HCT116 (cell line): ENCODE data around the gene TGFBR3. TPM values are rescaled to one million over a fixed set of nuclear protein-coding genes. Genes with fewer than 3 reads are reported as not detected.

Experiments used
- ATAC-seq: fragments of 200-7000 bp; cut with Tn5 transposase; 2 replicates; pipeline ENCODE4 v1.9.1; 2020; ENCODE audit warnings: mild to moderate bottlenecking, moderate library complexity
- BruUV-seq: library from RNA; stranded (reverse); fragments of 400-500 nt; replicated peaks from 2 replicates; lab custom pipeline; 2021; lab: Mats Ljungman, UMichigan
- CTCF ChIA-PET: fragments of 300-600 bp; sonication (Branson Sonifier 250); formaldehyde crosslinking; loops from one replicate; lab custom pipeline; 2021; ENCODE audit warnings: antibody characterized with exemption; lab: Charles Lee
- POLR2A ChIA-PET: fragments of 300-600, 350-600 bp; sonication (Branson Sonifier 250); formaldehyde crosslinking; loops from one replicate; lab custom pipeline; 2021; ENCODE audit warnings: antibody characterized with exemption; lab: Charles Lee
- RAD21 ChIA-PET, 2 experiments: fragments of 300-600 bp; sonication (Branson Sonifier 250); formaldehyde crosslinking; loops; one replicate each; lab custom pipeline; 2023; ENCODE audit warnings: low total read pairs in 2 of 2; ENCODE audit not compliant: uncharacterized antibody in 2 of 2, unreplicated experiment in 2 of 2, low non-redundant PET in 1 of 2; lab: Charles Lee
- DNase-seq: peaks from one replicate; pipeline ENCODE4 v3.0.0-alpha.2; 2010; ENCODE audit warnings: low read depth, low spot score
- H2AFZ ChIP-seq: fragments of 200-600 bp; shearing (Covaris generic), sonication (generic); 2 replicates; pipeline ENCODE4 v1.6.1; 2017; ENCODE audit warnings: low read depth, mixed run types, mixed read lengths, antibody characterized with exemption, low read length; ENCODE audit not compliant: poor library complexity, severe bottlenecking
- H3K27ac ChIP-seq: 2 replicates; pipeline ENCODE4 v1.5.1; 2012; ENCODE audit warnings: low read depth, low read length
- H3K27me3 ChIP-seq: fragments of 200-600 bp; sonication (generic); 2 replicates; pipeline ENCODE4 v1.6.1; 2016; ENCODE audit warnings: mixed run types, low read length, mixed read lengths; ENCODE audit not compliant: insufficient read depth
- H3K36me3 ChIP-seq, 2 experiments: fragments of 200-500 bp in 1 of 2; fragments of 200-600 bp in 1 of 2; sonication (Bioruptor generic) in 1 of 2; sonication (generic) in 1 of 2; 2 replicates each; pipeline versions ENCODE4 v1.5.1 to v1.6.1; 2014 to 2016; ENCODE audit warnings: low read length in 2 of 2, inconsistent platforms in 1 of 2, mixed read lengths in 1 of 2, mixed run types in 1 of 2; ENCODE audit not compliant: insufficient read depth in 2 of 2, control insufficient read depth in 1 of 2
- H3K4me1 ChIP-seq, 2 experiments: fragments of 200-600 bp in 1 of 2; sonication (generic) in 1 of 2; 2 replicates each; pipeline versions ENCODE4 v1.5.1 to v1.6.1; 2012 to 2017; ENCODE audit warnings: low read length in 2 of 2, inconsistent platforms in 1 of 2, mild to moderate bottlenecking in 1 of 2, mixed read lengths in 1 of 2, mixed run types in 1 of 2, moderate library complexity in 1 of 2; ENCODE audit not compliant: insufficient read depth in 2 of 2, control insufficient read depth in 1 of 2
- H3K4me2 ChIP-seq: fragments of 200-600 bp; sonication (generic); 2 replicates; pipeline ENCODE4 v1.6.1; 2017; ENCODE audit warnings: mixed run types, low read length, mixed read lengths
- H3K4me3 ChIP-seq, 2 experiments: fragments of 200-600 bp in 1 of 2; sonication (generic) in 1 of 2; replicated peaks in 1 of 2; 2 replicates each; pipeline ENCODE4 v1.5.1; 2011 to 2016; ENCODE audit warnings: low read length in 2 of 2, control low read depth in 1 of 2, low read depth in 1 of 2, mild to moderate bottlenecking in 1 of 2, mixed read lengths in 1 of 2, mixed run types in 1 of 2
- H3K79me2 ChIP-seq: fragments of 200-600 bp; sonication (generic); 2 replicates; pipeline ENCODE4 v1.6.1; 2017; ENCODE audit warnings: mild to moderate bottlenecking, mixed run types, low read length, moderate library complexity, mixed read lengths; ENCODE audit not compliant: insufficient read depth
- H3K9ac ChIP-seq: fragments of 200-600 bp; sonication (generic); 2 replicates; pipeline ENCODE4 v1.6.1; 2016; ENCODE audit warnings: low read length, mixed read lengths
- H3K9me2 ChIP-seq: fragments of 200-600 bp; sonication (generic), shearing (Covaris generic); 2 replicates; pipeline ENCODE4 v1.6.1; 2017; ENCODE audit warnings: mixed run types, mild to moderate bottlenecking, moderate library complexity; ENCODE audit not compliant: insufficient read depth
- H3K9me3 ChIP-seq, 2 experiments: fragments of 200-500 bp in 1 of 2; fragments of 200-600 bp in 1 of 2; sonication (Bioruptor generic) in 1 of 2; sonication (generic) in 1 of 2; 2 replicates each; pipeline ENCODE4 v1.6.1; 2014 to 2017; ENCODE audit warnings: low read length in 2 of 2, mixed read lengths in 2 of 2, inconsistent platforms in 1 of 2, low read depth in 1 of 2, mild to moderate bottlenecking in 1 of 2, mixed run types in 1 of 2, moderate library complexity in 1 of 2; ENCODE audit not compliant: control insufficient read depth in 1 of 2, insufficient read depth in 1 of 2
- H4K20me1 ChIP-seq: fragments of 200-600 bp; sonication (generic), shearing (Covaris generic); 2 replicates; pipeline ENCODE4 v1.6.1; 2017; ENCODE audit warnings: mixed run types, mild to moderate bottlenecking, moderate library complexity; ENCODE audit not compliant: insufficient read depth
- CBX3 ChIP-seq: IDR thresholded peaks from 2 replicates; pipeline ENCODE4 v1.6.1; 2012; ENCODE audit warnings: low read depth
- CEBPB ChIP-seq: IDR thresholded peaks from 2 replicates; pipeline ENCODE4 v1.6.1; 2012; ENCODE audit warnings: low read depth
- EGR1 ChIP-seq: IDR thresholded peaks from 2 replicates; pipeline ENCODE4 v1.6.1; 2012; ENCODE audit warnings: low read depth
- ELF1 ChIP-seq: IDR thresholded peaks from 2 replicates; pipeline ENCODE4 v1.6.1; 2012; ENCODE audit warnings: low read depth, borderline replicate concordance
- FOSL1 ChIP-seq: IDR thresholded peaks from 2 replicates; pipeline ENCODE4 v1.6.1; 2012; ENCODE audit warnings: low read depth
- JUND ChIP-seq: IDR thresholded peaks from 2 replicates; pipeline ENCODE4 v1.6.1; 2012
- POLR2A ChIP-seq: IDR thresholded peaks from 2 replicates; pipeline ENCODE4 v1.7.0; 2011; ENCODE audit warnings: borderline replicate concordance; ENCODE audit not compliant: insufficient read depth, insufficient read length; ENCODE audit errors: extremely low read depth
- POLR2AphosphoS5 ChIP-seq: IDR thresholded peaks from 2 replicates; pipeline ENCODE4 v1.6.1; 2011; ENCODE audit warnings: mild to moderate bottlenecking, low read depth, low read length, moderate library complexity
- SIN3A ChIP-seq: IDR thresholded peaks from 2 replicates; pipeline ENCODE4 v1.6.1; 2012; ENCODE audit warnings: low read depth
- SRF ChIP-seq: IDR thresholded peaks from 2 replicates; pipeline ENCODE4 v1.6.1; 2012; ENCODE audit warnings: low read depth
- TCF7L2 ChIP-seq: IDR thresholded peaks from 2 replicates; pipeline ENCODE4 v1.7.0; 2011; ENCODE audit warnings: borderline replicate concordance, inconsistent platforms; ENCODE audit not compliant: insufficient read depth, insufficient read length; ENCODE audit errors: extremely low read depth
- YY1 ChIP-seq: IDR thresholded peaks from 2 replicates; pipeline ENCODE4 v1.6.1; 2011; ENCODE audit warnings: low read length, low read depth, moderate library complexity, mild to moderate bottlenecking; ENCODE audit not compliant: insufficient replicate concordance; ENCODE audit errors: extremely low read depth
- ZFX ChIP-seq: fragments of 450-650 bp; IDR thresholded peaks from 2 replicates; pipeline ENCODE4 v1.6.1; 2017
- ZNF274 ChIP-seq: fragments of 200-500 bp; sonication (Bioruptor generic); IDR thresholded peaks from 2 replicates; pipeline ENCODE4 v1.6.1; 2014; ENCODE audit warnings: mild to moderate bottlenecking, low read depth, low read length, inconsistent platforms
- intact Hi-C: fragments of 100-400 bp; cut with micrococcal nuclease; formaldehyde crosslinking; loops from 2 replicates; pipeline ENCODE4 v1.10.0; 2022
- total RNA-seq: library from RNA; stranded (reverse); gene quantifications from one replicate; pipeline ENCODE4 v1.2.1, GENCODE V29; 2021; ENCODE audit not compliant: unreplicated experiment
- TF ChIP-seq, protein P1 (sequence below): IDR thresholded peaks from 2 replicates; pipeline ENCODE4 v1.6.1; 2012
- TF ChIP-seq, protein P2 (sequence below), 3 experiments: fragments of 200-600 bp in 1 of 3; sonication (generic) in 1 of 3; IDR thresholded peaks in 2 of 3; conservative IDR thresholded peaks in 1 of 3; 2 replicates each; pipeline ENCODE4 v1.5.1; 2012 to 2017; ENCODE audit warnings: low read depth in 2 of 3, low read length in 2 of 3, antibody characterized with exemption in 1 of 3, borderline replicate concordance in 1 of 3, control low read depth in 1 of 3, mild to moderate bottlenecking in 1 of 3, mixed read lengths in 1 of 3, mixed run types in 1 of 3, moderate library complexity in 1 of 3; ENCODE audit not compliant: insufficient read depth in 1 of 3

The TGFBR3 gene
- total RNA-seq, 1 experiment from 2014 or later, result 7.1 TPM

DNA sequence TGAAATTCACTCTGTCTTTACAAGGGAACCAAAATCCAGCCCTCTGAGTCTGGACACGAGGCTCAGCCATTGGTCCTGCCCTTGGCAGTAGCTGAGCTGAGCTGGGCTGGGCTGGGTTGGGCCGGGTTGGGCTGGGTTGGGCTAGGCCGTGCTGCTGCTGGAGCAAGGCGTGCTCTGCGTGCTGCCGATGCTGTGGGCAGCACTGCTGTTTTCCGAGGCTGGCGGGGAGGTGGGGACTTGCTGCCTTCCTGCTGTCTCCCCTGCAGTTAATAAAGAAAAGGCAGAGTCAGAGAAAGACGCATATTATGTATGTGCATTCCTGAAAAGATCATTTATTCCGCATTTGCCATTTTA, 202.4 kb downstream of the TGFBR3 start:
- Histone ChIP-seq H3K27ac (no peak overlapping the region), H3K9me2 (no peaks in the 10 kb centered on the region), H3K79me2 (no peaks in the 10 kb centered on the region), H3K4me1 (no peaks in the 10 kb centered on the region), H2AFZ (no peak overlapping the region), H4K20me1 (no peaks in the 10 kb centered on the region), H3K9me3 (no peaks in the 10 kb centered on the region), H3K36me3 (no peaks in the 10 kb centered on the region), H3K4me3 (no peak overlapping the region), H3K9ac (no peak overlapping the region), H3K4me2 (no peak overlapping the region), H3K27me3 (no peaks in the 10 kb centered on the region)
- intact Hi-C loops, result no loop called here
- RAD21 ChIA-PET, result no interaction called here
- no TSS peak for BruUV-seq
- DNase-seq (no peak), ATAC-seq (no peak)
- no peak for TF ChIP-seq SIN3A
- TF ChIP-seq POLR2A, result no peak
- no peak for TF ChIP-seq SRF
- TF ChIP-seq ZFX, result no peak
- no peak for TF ChIP-seq POLR2AphosphoS5
- TF ChIP-seq FOSL1, result no peak
- TF ChIP-seq EGR1, result no peak
- no peak for TF ChIP-seq YY1
- TF ChIP-seq, protein P1, sequence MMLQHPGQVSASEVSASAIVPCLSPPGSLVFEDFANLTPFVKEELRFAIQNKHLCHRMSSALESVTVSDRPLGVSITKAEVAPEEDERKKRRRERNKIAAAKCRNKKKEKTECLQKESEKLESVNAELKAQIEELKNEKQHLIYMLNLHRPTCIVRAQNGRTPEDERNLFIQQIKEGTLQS, result no peak
- TF ChIP-seq TCF7L2, result no peak
- TF ChIP-seq CEBPB, result no peak
- TF ChIP-seq, protein P2, sequence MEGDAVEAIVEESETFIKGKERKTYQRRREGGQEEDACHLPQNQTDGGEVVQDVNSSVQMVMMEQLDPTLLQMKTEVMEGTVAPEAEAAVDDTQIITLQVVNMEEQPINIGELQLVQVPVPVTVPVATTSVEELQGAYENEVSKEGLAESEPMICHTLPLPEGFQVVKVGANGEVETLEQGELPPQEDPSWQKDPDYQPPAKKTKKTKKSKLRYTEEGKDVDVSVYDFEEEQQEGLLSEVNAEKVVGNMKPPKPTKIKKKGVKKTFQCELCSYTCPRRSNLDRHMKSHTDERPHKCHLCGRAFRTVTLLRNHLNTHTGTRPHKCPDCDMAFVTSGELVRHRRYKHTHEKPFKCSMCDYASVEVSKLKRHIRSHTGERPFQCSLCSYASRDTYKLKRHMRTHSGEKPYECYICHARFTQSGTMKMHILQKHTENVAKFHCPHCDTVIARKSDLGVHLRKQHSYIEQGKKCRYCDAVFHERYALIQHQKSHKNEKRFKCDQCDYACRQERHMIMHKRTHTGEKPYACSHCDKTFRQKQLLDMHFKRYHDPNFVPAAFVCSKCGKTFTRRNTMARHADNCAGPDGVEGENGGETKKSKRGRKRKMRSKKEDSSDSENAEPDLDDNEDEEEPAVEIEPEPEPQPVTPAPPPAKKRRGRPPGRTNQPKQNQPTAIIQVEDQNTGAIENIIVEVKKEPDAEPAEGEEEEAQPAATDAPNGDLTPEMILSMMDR (IDR thresholded peaks at IDR 0.05 in 2 of 3, conservative IDR thresholded peaks at IDR 0.05 in 1 of 3; ENCODE audit: borderline replicate concordance in 1 of 3, insufficient read depth in 1 of 3, low read depth in 2 of 3, low read length in 2 of 3), result no peak
- TF ChIP-seq ELF1, result no peak
- no peak for TF ChIP-seq ZNF274
- no peak for TF ChIP-seq CBX3
- no peak for TF ChIP-seq JUND
- POLR2A ChIA-PET, result no interaction called here
- CTCF ChIA-PET, result no interaction called here
